EH (cell line): Measurements from ENCODE around the gene ERAP2.
"Not testable (repeated sequence)": the region's sequence is repeated elsewhere in the genome, so short reads cannot be mapped to it uniquely, and the experiment has no call there.

Source experiments
- DNase-seq: peaks from one replicate; pipeline ENCODE4 v3.0.0-alpha.2; 2015; ENCODE audit warnings: low read depth

Gene ERAP2

GRCh38 chr5:96863949-96864584, 12.2 kb upstream of the ERAP2 start:
- no peak for DNase-seq

GRCh38 chr5:96864922-96865530, 11.3 kb upstream of the ERAP2 start:
- DNase-seq: no peak

GRCh38 chr5:96868603-96869371, 7.5 kb upstream of the ERAP2 start:
- DNase-seq: peak; percentile 75

GRCh38 chr5:96869372-96869641, 7.0 kb upstream of the ERAP2 start:
- DNase-seq: no peak

DNA sequence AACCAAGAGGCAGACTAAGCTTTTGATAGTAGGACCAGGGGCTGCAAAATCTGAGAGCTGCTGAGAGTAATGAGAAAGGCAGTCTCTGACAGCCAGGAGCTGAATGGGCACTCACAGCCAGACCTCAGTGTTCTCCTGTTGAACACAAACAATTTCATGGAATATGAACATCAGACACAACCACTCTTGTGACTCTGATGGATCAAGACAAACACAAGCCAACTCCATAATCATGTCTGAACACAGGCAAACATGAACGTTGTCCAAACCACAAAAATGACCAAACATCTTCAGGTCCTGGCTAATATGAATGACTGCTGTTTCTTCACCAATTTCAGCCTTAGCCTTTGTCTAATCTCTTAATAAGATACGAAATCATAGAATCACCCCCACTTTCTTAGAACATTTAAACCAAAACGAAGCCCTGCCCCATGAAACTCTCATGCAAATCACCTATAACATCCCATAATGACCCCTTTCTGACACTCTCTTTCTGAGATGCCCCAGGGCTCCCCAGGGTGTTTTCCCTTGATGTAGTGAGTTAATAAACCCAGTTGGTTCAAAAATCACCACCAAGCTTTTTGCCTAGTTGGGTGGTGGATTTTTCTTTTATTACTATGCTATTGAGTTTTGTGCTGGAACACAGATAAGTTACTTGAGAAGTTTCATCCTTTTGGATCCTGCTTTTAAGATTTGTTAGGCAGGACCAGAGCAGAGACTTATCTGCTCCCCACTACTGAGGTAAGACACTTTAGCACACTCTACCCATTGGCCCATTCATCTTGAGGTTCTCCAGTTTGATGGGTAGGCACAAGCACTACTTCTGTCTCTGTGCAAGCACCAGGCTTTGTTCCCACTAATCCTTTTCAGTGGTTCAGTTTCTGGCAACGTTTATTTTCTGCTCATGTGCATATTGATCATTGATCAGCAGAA, 5.9 kb upstream of the ERAP2 start:
- peak; percentile 14 for DNase-seq

DNA sequence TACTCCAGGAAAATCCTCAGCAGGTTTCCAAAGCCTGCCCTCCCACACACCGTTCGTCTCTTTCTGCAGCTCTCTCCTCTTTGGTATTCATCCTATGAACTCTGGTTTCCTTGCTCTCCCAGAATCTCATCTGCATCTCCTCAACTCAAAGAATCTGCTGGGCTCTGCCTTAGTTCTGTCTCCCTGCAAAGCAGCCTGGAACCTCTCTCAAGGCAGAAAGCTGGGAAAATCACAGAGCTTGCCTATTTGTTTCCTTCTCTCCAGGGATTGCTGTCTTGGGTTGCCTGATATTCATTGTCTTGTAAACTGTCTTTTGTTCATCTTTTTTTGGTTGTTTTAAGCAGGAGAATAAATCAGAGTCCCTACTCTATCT, 5.3 kb upstream of the ERAP2 start:
- no peak for DNase-seq

- DNase-seq: no peak
Observed at GRCh38 chr5:96871686-96872085, 4.6 kb upstream of the ERAP2 start.

DNA sequence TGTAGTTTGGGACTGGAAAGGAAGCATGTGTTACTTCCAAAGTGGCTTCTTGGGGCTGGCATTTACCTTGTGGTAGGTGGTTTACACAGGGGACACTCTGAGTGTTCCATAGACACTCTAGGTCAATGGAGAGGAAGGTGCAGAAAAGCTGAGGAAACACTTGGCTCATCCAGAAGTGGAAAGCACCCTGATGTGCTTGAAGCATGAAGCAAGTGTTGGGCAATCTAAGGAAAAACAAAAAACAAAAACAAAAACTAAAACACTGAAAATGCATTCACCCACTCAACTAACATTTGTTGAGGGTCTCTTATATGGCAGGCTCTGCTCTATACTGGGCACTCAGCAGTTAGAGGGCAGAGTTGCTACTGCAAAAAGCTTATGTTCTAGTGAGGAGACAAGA, 2.9 kb upstream of the ERAP2 start:
- no peak for DNase-seq

GRCh38 chr5:96874631-96875030, 1.7 kb upstream of the ERAP2 start:
- DNase-seq: no peak

GRCh38 chr5:96875791-96876291, 459 bp upstream of the ERAP2 start:
- DNase-seq: peak; percentile 26

GRCh38 chr5:96876977-96877469, 723 bp downstream of the ERAP2 start:
- not testable (repeated sequence) for DNase-seq

DNA sequence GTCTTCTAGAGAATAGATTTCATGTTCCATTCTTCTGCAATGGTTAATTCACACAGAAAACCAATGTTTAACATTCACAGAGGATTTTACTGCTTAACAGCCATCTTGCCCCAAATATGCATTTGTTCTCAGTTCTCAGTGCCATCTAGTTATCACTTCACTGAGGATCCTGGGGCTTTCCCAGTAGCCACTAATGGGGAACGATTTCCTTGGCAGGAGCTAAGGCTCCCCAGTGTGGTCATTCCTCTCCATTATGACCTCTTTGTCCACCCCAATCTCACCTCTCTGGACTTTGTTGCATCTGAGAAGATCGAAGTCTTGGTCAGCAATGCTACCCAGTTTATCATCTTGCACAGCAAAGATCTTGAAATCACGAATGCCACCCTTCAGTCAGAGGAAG, 3.4 kb downstream of the ERAP2 start:
- DNase-seq: no peak

- peak; percentile 79 for DNase-seq
Observed at GRCh38 chr5:96880444-96881164, 4.3 kb downstream of the ERAP2 start.

DNA sequence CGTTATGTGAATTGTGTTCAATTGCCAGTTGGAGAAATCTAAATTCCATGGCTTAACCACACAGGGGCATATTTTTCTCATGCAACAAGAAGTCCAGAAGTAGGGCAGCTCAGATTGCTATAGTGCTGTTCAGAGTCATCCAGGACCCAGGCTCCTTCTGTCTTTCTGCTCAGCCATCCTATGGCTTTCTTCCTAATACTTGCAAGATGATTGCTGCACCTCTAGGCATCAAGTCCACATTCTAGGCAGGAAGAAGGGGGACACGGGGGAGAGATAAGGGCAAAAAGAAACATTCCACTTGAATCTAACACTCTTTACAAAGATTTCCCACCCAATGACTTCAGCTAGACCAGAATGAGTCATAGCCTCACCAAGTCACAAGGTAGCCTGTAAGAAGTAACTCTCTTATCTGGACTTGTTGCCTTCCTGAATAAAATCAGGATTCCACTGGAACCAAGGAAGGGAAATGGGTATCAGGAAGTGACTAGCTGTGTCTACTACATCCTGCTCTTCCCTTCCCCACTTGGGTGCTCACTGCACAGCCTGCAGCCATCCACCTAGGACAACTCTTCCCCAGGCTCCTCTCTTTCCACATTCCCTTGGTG, 5.3 kb downstream of the ERAP2 start:
- no peak for DNase-seq

DNA sequence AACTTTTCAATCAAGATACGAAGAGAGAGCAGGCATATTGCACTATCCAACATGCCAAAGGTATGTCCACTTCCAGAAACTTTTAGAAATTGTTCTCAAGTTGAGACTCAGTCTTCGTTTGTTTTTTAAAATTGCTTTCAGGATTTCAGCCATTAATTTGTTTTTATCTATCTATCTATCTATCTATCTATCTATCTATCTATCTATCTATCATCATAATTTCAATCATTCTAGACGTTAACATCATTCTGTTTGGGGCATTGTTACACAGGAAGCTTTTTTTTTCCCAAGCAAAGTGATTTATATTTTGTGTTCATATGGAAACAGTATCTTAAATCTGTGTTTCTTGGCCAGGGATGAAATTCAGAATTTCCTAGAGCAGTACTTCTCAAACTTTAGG, 7.6 kb downstream of the ERAP2 start:
- DNase-seq: no peak

- no peak for DNase-seq
Observed at GRCh38 chr5:96884995-96885394, 8.7 kb downstream of the ERAP2 start.

DNA sequence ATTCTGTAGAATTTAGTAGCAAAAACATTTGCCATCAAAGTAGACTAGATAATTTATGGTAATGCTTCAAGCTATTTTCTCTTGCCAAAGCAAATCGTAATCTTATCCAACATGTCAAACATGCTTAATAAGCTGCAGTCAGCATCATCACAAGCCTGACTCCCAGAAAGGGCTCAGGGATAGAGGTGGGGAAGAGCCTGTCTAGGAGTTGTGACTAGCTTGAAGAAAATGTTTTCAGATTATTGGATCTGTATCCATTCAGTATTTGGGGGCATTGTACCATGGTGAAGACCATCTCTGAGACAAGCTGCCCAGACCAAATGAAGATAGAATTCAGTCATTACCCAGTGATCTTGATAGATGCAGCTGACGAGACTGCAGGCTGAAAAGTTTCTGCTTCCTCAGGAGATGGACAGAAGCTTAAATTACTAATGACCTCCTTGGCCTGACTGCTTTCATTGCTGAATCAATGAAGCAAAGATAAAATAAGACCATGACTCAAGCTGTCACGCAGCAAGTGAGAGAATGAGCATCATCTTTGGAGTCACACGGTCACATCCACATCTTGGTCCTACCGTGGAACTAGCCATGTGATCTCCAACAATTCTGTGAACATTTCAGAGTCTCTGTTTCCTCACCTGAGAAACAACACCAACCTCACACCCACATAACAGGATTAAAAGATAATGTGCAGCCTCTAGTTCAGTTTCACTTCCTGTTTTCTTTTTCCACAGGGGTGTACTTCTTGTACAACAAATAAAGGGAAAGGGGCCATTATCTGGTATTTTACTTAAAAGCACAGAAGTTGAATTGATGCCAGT, 9.4 kb downstream of the ERAP2 start:
- no peak for DNase-seq

DNA sequence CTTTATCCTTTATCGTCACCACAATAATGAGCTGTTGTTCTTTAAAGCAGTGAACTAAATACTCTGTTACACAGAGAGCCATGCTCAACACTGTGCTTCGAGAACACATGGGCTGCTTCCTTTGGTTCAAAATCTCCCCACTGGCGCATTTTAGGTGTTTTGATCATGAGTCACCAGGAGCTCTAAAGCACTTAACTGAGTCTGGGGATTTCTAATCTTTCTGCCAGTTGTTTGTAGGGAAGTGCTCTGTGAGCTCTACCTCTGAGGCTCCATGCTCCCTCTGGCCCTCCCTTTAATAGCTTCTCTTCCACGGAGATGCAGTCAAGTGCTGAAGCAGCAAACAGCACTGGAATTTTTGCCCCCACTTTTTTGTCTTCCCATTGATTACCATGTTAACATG, 17.0 kb downstream of the ERAP2 start:
- peak; percentile 87 for DNase-seq

DNA sequence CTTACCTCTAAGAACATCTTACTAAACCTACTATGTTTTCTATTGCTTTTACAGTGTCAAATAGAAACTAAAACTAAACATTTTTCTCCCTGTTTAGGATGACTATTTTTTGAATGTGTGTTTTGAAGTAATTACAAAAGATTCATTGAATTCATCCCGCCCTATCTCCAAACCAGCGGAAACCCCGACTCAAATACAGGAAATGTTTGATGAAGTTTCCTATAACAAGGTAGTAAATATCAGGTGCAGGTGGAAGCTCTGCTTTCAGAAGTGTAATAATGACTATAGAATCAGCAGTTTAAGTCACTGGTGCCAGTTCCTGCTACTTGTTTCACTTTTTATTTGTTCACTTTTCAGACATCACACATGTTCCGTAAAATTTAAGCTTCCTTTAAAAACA, 20.0 kb downstream of the ERAP2 start:
- no peak for DNase-seq

DNA sequence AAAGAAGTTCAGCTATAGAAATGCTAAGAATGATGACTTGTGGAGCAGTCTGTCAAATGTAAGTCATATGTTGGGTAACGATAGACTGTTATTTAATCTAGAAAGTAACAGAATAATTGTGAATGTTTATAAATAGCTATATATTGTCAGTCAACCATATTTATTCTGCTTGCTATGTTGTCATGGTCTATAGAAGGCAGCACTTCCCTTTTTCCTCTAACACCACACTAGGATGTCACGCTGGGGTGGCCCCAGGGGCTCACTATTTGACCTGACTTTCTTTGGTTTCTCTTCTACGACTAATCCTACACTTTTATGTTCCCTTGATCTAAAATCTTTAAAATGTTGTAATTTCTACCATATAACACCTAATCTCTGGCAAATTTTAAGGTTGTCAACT, 20.5 kb downstream of the ERAP2 start:
- no peak for DNase-seq
